K562 (cell line): ENCODE measurements around the gene TREX2. TPM values are rescaled to one million over a fixed set of nuclear protein-coding genes. Genes with fewer than 3 reads are reported as not detected.

Experiments
- ATF1 ChIP-seq, 2 experiments: fragments of 450-650 bp in 1 of 2; IDR thresholded peaks; 2 replicates each; pipeline ENCODE4 v1.6.1; 2016; ENCODE audit warnings: missing compliant biosample characterization in 1 of 2, missing genetic modification characterization in 1 of 2
- CBFA2T3 ChIP-seq: fragments of 450-650 bp; IDR thresholded peaks from 2 replicates; pipeline ENCODE4 v1.6.1; 2017
- CEBPB ChIP-seq: fragments of 450-650 bp; IDR thresholded peaks from 2 replicates; pipeline ENCODE4 v1.6.1; 2016; ENCODE audit warnings: missing genetic modification characterization, missing compliant biosample characterization
- CREM ChIP-seq: IDR thresholded peaks from 2 replicates; pipeline ENCODE4 v1.6.1; 2014; ENCODE audit warnings: antibody characterized with exemption, low read depth
- ZC3H8 ChIP-seq: fragments of 450-650 bp; IDR thresholded peaks from 2 replicates; pipeline ENCODE4 v1.6.1; 2017
- polyA plus RNA-seq, 8 experiments: library from polyadenylated mRNA; depleted of rRNA in 4 of 8; stranded (reverse) in 5 of 8; unstranded in 3 of 8; fragments of >200 nt; fragmentation: Nextera tagmentation in 2 of 8; fragmentation: Illumina TruSeq in 1 of 8; extraction: Ambion mirVana in 2 of 8; extraction: Trizol in 1 of 8; gene quantifications; 2 replicates each; pipeline versions ENCODE4 v1.2.1 to v1.2.3, GENCODE V29; 2011 to 2014; ENCODE audit warnings: inconsistent platforms in 1 of 8, missing spikeins in 1 of 8
- total RNA-seq, 7 experiments: library from RNA; depleted of rRNA in 6 of 7; stranded (reverse); fragments of >200 nt in 6 of 7; fragmentation: Illumina TruSeq in 2 of 7; extraction: Trizol in 2 of 7; gene quantifications; 2 replicates each; pipeline versions ENCODE4 v1.2.1 to v1.2.3, GENCODE V29; 2011 to 2021; ENCODE audit warnings: low replicate concordance in 1 of 7
- TF ChIP-seq, protein P1 (sequence below): fragments of 450-650 bp; IDR thresholded peaks from 2 replicates; pipeline ENCODE4 v1.6.1; 2016; ENCODE audit warnings: mild to moderate bottlenecking, moderate library complexity
- TF ChIP-seq, protein P2 (sequence below): fragments of 200-400 bp; formaldehyde crosslinking; IDR thresholded peaks from 2 replicates; pipeline ENCODE4 v1.6.1; 2017; ENCODE audit warnings: mild to moderate bottlenecking, low read depth, low read length, moderate library complexity
- TF ChIP-seq, protein P3 (sequence below): fragments of 250-450 bp; sonication (Bioruptor Pico); IDR thresholded peaks from 2 replicates; pipeline ENCODE4 v1.5.0; 2021
- TF ChIP-seq, protein P4 (sequence below): sonication (generic); formaldehyde crosslinking; IDR thresholded peaks from 2 replicates; pipeline ENCODE4 v1.8.0; 2022; ENCODE audit warnings: missing genetic modification reagents, mild to moderate bottlenecking, moderate library complexity, borderline replicate concordance
- TF ChIP-seq, protein P5 (sequence below): sonication (generic); formaldehyde crosslinking; IDR thresholded peaks from 2 replicates; pipeline ENCODE4 v1.5.0; 2020; ENCODE audit warnings: missing genetic modification reagents

TREX2 gene
- total and polyA plus RNA-seq, 9 of the 15 experiments (the other 6 are each of a cell fraction or from before 2014, with no cell fraction given), result 0.07 to 1.5 (median 0.33) TPM; not detected in 2

DNA sequence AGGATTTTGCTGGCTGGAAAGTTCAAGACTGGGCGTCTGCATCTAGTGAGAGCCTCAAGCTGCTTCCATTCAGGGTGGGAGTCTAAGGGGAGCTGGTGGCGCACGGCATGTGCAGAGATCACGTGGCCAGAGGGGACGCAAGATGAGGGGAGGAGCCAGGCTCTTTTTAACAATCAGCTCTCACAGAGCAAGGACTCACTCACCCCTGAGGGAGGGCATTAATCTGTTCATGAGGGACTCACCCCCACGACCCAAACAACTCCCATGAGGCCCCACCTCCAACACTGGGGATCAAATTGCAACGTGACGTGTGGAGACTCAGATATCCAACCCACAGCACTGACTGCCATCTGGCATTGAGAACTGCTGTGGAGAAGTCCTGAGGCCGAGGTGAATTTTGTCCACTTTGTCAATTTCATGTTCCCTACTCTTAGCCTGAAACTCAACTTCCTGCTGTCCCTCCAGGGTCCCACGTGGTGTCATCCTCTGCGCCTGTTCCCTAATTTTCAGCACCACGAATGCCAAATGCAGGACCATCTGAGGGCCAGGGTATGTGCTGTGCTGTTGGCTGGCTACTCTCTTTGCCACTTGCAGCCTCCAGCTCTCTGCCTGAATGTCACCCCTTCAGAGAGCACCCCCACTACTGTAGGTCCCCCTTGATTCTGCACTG, 28.9 kb downstream of the TREX2 start (continued):
- TF ChIP-seq, protein P1, sequence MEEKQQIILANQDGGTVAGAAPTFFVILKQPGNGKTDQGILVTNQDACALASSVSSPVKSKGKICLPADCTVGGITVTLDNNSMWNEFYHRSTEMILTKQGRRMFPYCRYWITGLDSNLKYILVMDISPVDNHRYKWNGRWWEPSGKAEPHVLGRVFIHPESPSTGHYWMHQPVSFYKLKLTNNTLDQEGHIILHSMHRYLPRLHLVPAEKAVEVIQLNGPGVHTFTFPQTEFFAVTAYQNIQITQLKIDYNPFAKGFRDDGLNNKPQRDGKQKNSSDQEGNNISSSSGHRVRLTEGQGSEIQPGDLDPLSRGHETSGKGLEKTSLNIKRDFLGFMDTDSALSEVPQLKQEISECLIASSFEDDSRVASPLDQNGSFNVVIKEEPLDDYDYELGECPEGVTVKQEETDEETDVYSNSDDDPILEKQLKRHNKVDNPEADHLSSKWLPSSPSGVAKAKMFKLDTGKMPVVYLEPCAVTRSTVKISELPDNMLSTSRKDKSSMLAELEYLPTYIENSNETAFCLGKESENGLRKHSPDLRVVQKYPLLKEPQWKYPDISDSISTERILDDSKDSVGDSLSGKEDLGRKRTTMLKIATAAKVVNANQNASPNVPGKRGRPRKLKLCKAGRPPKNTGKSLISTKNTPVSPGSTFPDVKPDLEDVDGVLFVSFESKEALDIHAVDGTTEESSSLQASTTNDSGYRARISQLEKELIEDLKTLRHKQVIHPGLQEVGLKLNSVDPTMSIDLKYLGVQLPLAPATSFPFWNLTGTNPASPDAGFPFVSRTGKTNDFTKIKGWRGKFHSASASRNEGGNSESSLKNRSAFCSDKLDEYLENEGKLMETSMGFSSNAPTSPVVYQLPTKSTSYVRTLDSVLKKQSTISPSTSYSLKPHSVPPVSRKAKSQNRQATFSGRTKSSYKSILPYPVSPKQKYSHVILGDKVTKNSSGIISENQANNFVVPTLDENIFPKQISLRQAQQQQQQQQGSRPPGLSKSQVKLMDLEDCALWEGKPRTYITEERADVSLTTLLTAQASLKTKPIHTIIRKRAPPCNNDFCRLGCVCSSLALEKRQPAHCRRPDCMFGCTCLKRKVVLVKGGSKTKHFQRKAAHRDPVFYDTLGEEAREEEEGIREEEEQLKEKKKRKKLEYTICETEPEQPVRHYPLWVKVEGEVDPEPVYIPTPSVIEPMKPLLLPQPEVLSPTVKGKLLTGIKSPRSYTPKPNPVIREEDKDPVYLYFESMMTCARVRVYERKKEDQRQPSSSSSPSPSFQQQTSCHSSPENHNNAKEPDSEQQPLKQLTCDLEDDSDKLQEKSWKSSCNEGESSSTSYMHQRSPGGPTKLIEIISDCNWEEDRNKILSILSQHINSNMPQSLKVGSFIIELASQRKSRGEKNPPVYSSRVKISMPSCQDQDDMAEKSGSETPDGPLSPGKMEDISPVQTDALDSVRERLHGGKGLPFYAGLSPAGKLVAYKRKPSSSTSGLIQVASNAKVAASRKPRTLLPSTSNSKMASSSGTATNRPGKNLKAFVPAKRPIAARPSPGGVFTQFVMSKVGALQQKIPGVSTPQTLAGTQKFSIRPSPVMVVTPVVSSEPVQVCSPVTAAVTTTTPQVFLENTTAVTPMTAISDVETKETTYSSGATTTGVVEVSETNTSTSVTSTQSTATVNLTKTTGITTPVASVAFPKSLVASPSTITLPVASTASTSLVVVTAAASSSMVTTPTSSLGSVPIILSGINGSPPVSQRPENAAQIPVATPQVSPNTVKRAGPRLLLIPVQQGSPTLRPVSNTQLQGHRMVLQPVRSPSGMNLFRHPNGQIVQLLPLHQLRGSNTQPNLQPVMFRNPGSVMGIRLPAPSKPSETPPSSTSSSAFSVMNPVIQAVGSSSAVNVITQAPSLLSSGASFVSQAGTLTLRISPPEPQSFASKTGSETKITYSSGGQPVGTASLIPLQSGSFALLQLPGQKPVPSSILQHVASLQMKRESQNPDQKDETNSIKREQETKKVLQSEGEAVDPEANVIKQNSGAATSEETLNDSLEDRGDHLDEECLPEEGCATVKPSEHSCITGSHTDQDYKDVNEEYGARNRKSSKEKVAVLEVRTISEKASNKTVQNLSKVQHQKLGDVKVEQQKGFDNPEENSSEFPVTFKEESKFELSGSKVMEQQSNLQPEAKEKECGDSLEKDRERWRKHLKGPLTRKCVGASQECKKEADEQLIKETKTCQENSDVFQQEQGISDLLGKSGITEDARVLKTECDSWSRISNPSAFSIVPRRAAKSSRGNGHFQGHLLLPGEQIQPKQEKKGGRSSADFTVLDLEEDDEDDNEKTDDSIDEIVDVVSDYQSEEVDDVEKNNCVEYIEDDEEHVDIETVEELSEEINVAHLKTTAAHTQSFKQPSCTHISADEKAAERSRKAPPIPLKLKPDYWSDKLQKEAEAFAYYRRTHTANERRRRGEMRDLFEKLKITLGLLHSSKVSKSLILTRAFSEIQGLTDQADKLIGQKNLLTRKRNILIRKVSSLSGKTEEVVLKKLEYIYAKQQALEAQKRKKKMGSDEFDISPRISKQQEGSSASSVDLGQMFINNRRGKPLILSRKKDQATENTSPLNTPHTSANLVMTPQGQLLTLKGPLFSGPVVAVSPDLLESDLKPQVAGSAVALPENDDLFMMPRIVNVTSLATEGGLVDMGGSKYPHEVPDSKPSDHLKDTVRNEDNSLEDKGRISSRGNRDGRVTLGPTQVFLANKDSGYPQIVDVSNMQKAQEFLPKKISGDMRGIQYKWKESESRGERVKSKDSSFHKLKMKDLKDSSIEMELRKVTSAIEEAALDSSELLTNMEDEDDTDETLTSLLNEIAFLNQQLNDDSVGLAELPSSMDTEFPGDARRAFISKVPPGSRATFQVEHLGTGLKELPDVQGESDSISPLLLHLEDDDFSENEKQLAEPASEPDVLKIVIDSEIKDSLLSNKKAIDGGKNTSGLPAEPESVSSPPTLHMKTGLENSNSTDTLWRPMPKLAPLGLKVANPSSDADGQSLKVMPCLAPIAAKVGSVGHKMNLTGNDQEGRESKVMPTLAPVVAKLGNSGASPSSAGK, result peak; percentile 70
- no peak for TF ChIP-seq ATF1 (CRISPR knock-in tag; IDR thresholded peaks at IDR 0.05)
- TF ChIP-seq ATF1 (tag; IDR thresholded peaks at IDR 0.05), result peak; percentile 48; the same call in 1 of the 2 replicates
- TF ChIP-seq, protein P2, sequence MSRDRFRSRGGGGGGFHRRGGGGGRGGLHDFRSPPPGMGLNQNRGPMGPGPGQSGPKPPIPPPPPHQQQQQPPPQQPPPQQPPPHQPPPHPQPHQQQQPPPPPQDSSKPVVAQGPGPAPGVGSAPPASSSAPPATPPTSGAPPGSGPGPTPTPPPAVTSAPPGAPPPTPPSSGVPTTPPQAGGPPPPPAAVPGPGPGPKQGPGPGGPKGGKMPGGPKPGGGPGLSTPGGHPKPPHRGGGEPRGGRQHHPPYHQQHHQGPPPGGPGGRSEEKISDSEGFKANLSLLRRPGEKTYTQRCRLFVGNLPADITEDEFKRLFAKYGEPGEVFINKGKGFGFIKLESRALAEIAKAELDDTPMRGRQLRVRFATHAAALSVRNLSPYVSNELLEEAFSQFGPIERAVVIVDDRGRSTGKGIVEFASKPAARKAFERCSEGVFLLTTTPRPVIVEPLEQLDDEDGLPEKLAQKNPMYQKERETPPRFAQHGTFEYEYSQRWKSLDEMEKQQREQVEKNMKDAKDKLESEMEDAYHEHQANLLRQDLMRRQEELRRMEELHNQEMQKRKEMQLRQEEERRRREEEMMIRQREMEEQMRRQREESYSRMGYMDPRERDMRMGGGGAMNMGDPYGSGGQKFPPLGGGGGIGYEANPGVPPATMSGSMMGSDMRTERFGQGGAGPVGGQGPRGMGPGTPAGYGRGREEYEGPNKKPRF, result no peak
- TF ChIP-seq ZC3H8, result no peak
- TF ChIP-seq, protein P3, sequence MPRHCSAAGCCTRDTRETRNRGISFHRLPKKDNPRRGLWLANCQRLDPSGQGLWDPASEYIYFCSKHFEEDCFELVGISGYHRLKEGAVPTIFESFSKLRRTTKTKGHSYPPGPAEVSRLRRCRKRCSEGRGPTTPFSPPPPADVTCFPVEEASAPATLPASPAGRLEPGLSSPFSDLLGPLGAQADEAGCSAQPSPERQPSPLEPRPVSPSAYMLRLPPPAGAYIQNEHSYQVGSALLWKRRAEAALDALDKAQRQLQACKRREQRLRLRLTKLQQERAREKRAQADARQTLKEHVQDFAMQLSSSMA, result no peak
- TF ChIP-seq, protein P4, sequence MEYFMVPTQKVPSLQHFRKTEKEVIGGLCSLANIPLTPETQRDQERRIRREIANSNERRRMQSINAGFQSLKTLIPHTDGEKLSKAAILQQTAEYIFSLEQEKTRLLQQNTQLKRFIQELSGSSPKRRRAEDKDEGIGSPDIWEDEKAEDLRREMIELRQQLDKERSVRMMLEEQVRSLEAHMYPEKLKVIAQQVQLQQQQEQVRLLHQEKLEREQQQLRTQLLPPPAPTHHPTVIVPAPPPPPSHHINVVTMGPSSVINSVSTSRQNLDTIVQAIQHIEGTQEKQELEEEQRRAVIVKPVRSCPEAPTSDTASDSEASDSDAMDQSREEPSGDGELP (CRISPR knock-in tag), result 0 out of 2 replicates have a peak, but pooled peaks have one; percentile 27
- TF ChIP-seq, protein P5, sequence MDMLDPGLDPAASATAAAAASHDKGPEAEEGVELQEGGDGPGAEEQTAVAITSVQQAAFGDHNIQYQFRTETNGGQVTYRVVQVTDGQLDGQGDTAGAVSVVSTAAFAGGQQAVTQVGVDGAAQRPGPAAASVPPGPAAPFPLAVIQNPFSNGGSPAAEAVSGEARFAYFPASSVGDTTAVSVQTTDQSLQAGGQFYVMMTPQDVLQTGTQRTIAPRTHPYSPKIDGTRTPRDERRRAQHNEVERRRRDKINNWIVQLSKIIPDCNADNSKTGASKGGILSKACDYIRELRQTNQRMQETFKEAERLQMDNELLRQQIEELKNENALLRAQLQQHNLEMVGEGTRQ (CRISPR knock-in tag), result peak; percentile 85
- TF ChIP-seq CEBPB, result no peak
- TF ChIP-seq CBFA2T3, result 0 out of 2 replicates have a peak, but pooled peaks have one; percentile 13
- TF ChIP-seq CREM, result 0 out of 2 replicates have a peak, but pooled peaks have one; percentile 16
